Keratinocyte (primary cell): ENCODE measurements around the gene COL6A1. TPM values are rescaled to one million over a fixed set of nuclear protein-coding genes. Genes with fewer than 3 reads are reported as not detected.

ENCODE experiments used
- DNase-seq: peaks from one replicate; pipeline ENCODE4 v3.0.0-alpha.2; 2011; ENCODE audit warnings: low read depth, missing footprints, low spot score
- FAIRE-seq: peaks from 2 replicates; lab custom pipeline; 2011; peaks lifted over from hg19 to GRCh38; lab: Jason Lieb, UNC
- H2AFZ ChIP-seq: 2 replicates; pipeline ENCODE4 v1.6.0; 2012; ENCODE audit warnings: low read length, control low read depth, inconsistent platforms; ENCODE audit not compliant: control insufficient read depth
- H3K27ac ChIP-seq: 2 replicates; pipeline ENCODE4 v1.5.1; 2011; ENCODE audit warnings: low read length; ENCODE audit not compliant: control insufficient read depth, insufficient read depth
- H3K27me3 ChIP-seq: 3 replicates; pipeline ENCODE4 v1.6.0; 2011; ENCODE audit warnings: low read length; ENCODE audit not compliant: control insufficient read depth, insufficient read depth; ENCODE audit errors: extremely low read depth
- H3K36me3 ChIP-seq, 2 experiments: 2 replicates in 1 of 2; 3 replicates in 1 of 2; pipeline ENCODE4 v1.5.1; 2011; ENCODE audit warnings: low read length in 2 of 2, mild to moderate bottlenecking in 1 of 2; ENCODE audit not compliant: control insufficient read depth in 2 of 2, insufficient read depth in 2 of 2; ENCODE audit errors: extremely low read depth in 1 of 2
- H3K4me1 ChIP-seq: 3 replicates; pipeline ENCODE4 v1.5.1; 2011; ENCODE audit warnings: low read length; ENCODE audit not compliant: control insufficient read depth, insufficient read depth; ENCODE audit errors: extremely low read depth
- H3K4me2 ChIP-seq: 3 replicates; pipeline ENCODE4 v1.6.0; 2011; ENCODE audit warnings: low read depth, low read length; ENCODE audit not compliant: control insufficient read depth, insufficient read depth; ENCODE audit errors: extremely low read depth
- H3K4me3 ChIP-seq, 3 experiments: fragments of 200-600 bp in 1 of 3; sonication (generic) in 1 of 3; 2 replicates in 2 of 3; 3 replicates in 1 of 3; pipeline ENCODE4 v1.5.1; 2011 to 2016; ENCODE audit warnings: low read length in 3 of 3, mild to moderate bottlenecking in 3 of 3, control low read depth in 2 of 3, inconsistent platforms in 1 of 3, low read depth in 1 of 3, mixed read lengths in 1 of 3, mixed run types in 1 of 3, moderate library complexity in 1 of 3; ENCODE audit not compliant: control insufficient read depth in 2 of 3, insufficient read depth in 2 of 3; ENCODE audit errors: extremely low read depth in 1 of 3
- H3K79me2 ChIP-seq: 2 replicates; pipeline ENCODE4 v1.6.0; 2012; ENCODE audit warnings: low read length; ENCODE audit not compliant: control insufficient read depth, insufficient read depth
- H3K9ac ChIP-seq: 3 replicates; pipeline ENCODE4 v1.6.0; 2011; ENCODE audit warnings: low read length; ENCODE audit not compliant: control insufficient read depth, insufficient read depth; ENCODE audit errors: extremely low read depth
- H3K9me1 ChIP-seq: 3 replicates; pipeline ENCODE4 v1.6.0; 2011; ENCODE audit warnings: low read length; ENCODE audit not compliant: control insufficient read depth, insufficient read depth; ENCODE audit errors: extremely low read depth
- H3K9me3 ChIP-seq: 2 replicates; pipeline ENCODE4 v1.5.1; 2012; ENCODE audit warnings: low read depth, low read length; ENCODE audit not compliant: control insufficient read depth
- H4K20me1 ChIP-seq: 3 replicates; pipeline ENCODE4 v1.6.0; 2011; ENCODE audit warnings: low read length; ENCODE audit not compliant: control insufficient read depth, insufficient read depth; ENCODE audit errors: extremely low read depth
- EZH2 ChIP-seq: IDR thresholded peaks from one replicate; pipeline ENCODE4 v1.6.1; 2012; ENCODE audit warnings: inconsistent platforms, mild to moderate bottlenecking, low read length, moderate library complexity
- dilution Hi-C: fragments of 300-500 bp; cut with MboI; formaldehyde crosslinking; loops from one replicate; pipeline ENCODE4 v1.7.0; 2020; ENCODE audit warnings: low sequenced_read_pairs; ENCODE audit not compliant: extremely low pct_ligation_motif_present
- polyA plus RNA-seq, 5 experiments: library from polyadenylated mRNA; depleted of rRNA in 3 of 5; stranded (reverse) in 3 of 5; stranded (forward) in 1 of 5; unstranded in 1 of 5; fragments of >200 nt; gene quantifications; 1 replicate in 1 of 5; 2 replicates in 3 of 5; 3 replicates in 1 of 5; pipeline versions ENCODE4 v1.2.1 to v1.2.3, GENCODE V29; 2011 to 2012; ENCODE audit warnings: missing spikeins in 2 of 5, low read depth in 1 of 5, low replicate concordance in 1 of 5
- TF ChIP-seq, protein P1 (sequence below), 3 experiments: IDR thresholded peaks in 1 of 3; conservative IDR thresholded peaks in 1 of 3; optimal IDR thresholded peaks in 1 of 3; 2 replicates in 2 of 3; 3 replicates in 1 of 3; pipeline versions ENCODE3 to v1.5.1; 2011; ENCODE audit warnings: low read length in 3 of 3, mild to moderate bottlenecking in 3 of 3, moderate library complexity in 2 of 3, control low read depth in 1 of 3, inconsistent platforms in 1 of 3; ENCODE audit not compliant: insufficient read depth in 2 of 3; ENCODE audit errors: extremely low read depth in 1 of 3

COL6A1 gene
- polyA plus RNA-seq, 1 donor (not counting 4 experiments of a cell fraction or from before 2014, with no cell fraction given), result 2.5 TPM

DNA sequence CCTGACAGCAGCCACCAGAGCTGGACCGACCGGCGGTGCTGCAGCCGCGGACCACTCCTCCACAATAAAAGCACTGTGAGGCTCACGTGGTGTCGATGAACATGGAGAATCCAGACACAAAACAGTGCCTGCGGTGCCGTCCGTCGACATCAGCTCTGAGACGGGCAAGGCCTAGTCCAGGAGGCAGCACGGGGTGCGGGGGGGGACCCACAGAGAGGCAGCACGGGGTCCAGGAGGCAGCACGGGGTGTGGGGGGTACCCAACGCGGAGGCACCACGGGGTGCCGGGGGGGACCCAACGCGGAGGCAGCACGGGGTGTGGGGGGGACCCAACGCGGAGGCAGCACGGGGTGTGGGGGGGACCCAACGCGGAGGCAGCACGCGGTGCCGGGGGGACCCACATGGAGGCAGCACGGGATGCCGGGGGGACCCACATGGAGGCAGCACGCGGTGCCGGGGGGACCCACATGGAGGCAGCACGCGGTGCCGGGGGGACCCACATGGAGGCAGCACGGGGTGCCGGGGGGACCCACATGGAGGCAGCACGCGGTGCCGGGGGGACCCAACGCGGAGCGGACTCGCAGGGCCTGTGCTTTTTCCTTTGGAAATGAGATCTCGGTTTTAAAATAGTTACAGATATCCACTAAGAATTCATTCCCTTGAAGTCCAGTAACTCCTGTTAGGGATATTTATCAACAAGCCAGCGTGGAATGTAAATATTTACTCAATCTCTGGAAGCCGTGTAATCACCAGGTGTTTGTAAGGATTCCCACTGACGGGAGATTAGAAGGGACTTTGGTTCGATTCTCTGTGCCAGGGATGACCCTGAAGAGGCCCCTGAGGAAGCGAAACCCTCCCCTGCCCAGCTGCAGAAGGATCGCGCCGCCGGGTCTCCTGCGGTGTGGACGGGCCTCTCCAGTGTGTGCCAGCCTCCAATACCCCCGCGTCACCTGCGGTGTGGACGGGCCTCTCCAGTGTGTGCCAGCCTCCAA, 52.1 kb downstream of the COL6A1 start:
- H3K4me2 ChIP-seq, result no peak overlapping the region
- no peaks in the 10 kb centered on the region for H4K20me1 ChIP-seq
- TF ChIP-seq EZH2, result no peak
- TF ChIP-seq, protein P1, sequence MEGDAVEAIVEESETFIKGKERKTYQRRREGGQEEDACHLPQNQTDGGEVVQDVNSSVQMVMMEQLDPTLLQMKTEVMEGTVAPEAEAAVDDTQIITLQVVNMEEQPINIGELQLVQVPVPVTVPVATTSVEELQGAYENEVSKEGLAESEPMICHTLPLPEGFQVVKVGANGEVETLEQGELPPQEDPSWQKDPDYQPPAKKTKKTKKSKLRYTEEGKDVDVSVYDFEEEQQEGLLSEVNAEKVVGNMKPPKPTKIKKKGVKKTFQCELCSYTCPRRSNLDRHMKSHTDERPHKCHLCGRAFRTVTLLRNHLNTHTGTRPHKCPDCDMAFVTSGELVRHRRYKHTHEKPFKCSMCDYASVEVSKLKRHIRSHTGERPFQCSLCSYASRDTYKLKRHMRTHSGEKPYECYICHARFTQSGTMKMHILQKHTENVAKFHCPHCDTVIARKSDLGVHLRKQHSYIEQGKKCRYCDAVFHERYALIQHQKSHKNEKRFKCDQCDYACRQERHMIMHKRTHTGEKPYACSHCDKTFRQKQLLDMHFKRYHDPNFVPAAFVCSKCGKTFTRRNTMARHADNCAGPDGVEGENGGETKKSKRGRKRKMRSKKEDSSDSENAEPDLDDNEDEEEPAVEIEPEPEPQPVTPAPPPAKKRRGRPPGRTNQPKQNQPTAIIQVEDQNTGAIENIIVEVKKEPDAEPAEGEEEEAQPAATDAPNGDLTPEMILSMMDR (optimal IDR thresholded peaks at IDR 0.05 in 1 of 3, IDR thresholded peaks at IDR 0.05 in 1 of 3, conservative IDR thresholded peaks at IDR 0.05 in 1 of 3; ENCODE audit: extremely low read depth in 1 of 3, insufficient read depth in 2 of 3, low read length in 3 of 3), result no peak
- no peak for FAIRE-seq
- no peak for DNase-seq
- no peak overlapping the region for H3K27ac ChIP-seq
- no peaks in the 10 kb centered on the region for H3K36me3 ChIP-seq
- dilution Hi-C loops, result no loop called here
- H3K79me2 ChIP-seq, result no peaks in the 10 kb centered on the region
- no peak overlapping the region for H3K9ac ChIP-seq
- H3K4me1 ChIP-seq, result no peaks in the 10 kb centered on the region
- no peak overlapping the region for H2AFZ ChIP-seq
- no peaks in the 10 kb centered on the region for H3K9me1 ChIP-seq
- H3K9me3 ChIP-seq, result no peaks in the 10 kb centered on the region
- no peak overlapping the region for H3K4me3 ChIP-seq
- no peaks in the 10 kb centered on the region for H3K27me3 ChIP-seq

DNA sequence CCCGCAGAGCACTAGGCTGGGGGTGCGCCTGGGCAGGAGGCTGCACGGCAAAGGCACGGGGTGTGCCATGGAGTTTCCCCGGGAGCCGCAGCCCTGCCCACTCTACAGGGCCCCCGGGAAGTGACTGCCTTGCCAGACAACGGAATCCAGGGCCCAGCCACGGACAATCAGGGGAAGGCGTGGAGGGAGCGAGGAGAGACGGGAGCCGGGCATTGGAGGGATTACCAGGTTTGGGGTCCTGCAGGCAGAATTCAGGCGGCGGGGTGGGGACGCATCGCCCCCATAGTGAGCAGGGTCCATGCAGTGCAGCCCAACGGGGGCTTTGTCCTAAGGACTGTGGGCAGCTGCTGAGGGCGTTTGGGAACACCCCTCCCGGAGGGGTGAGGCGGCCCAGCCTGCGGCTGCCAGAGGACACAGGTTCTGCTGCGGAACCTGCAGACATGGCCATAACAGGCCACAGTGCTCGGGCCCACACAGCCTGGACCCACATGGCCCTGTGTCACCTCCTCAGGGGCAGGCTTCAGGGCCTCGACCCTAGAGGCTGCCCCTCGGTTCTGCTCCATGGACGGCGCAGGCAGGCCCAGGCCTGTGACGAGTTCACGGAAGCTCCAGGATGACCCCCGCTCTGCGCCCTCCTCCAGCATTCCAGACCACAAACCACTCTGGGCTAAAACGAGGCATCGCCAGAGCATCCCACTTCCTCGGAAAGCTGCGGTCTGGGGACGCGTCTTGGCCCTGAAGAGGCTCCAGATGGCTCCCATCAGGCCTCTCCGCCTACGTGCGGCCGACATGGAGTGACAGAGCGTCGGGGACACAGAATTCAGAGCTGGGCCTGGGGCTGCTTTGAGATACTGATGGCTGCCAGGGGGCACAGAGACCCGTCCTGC, 54.5 kb downstream of the COL6A1 start:
- H3K36me3 ChIP-seq, result no peaks in the 10 kb centered on the region
- no peak overlapping the region for H3K27ac ChIP-seq
- dilution Hi-C loops, result no loop called here
- H4K20me1 ChIP-seq, result no peaks in the 10 kb centered on the region
- H3K9me3 ChIP-seq, result no peaks in the 10 kb centered on the region
- no peak overlapping the region for H3K4me2 ChIP-seq
- FAIRE-seq (no peak), DNase-seq (no peak)
- H3K27me3 ChIP-seq, result no peaks in the 10 kb centered on the region
- no peaks in the 10 kb centered on the region for H3K9me1 ChIP-seq
- H3K4me3 ChIP-seq, result no peak overlapping the region
- H3K9ac ChIP-seq, result no peak overlapping the region
- no peaks in the 10 kb centered on the region for H3K79me2 ChIP-seq
- no peak for TF ChIP-seq EZH2
- TF ChIP-seq, protein P1 (optimal IDR thresholded peaks at IDR 0.05 in 1 of 3, IDR thresholded peaks at IDR 0.05 in 1 of 3, conservative IDR thresholded peaks at IDR 0.05 in 1 of 3; ENCODE audit: extremely low read depth in 1 of 3, insufficient read depth in 2 of 3, low read length in 3 of 3), result no peak
- H2AFZ ChIP-seq, result no peak overlapping the region
- H3K4me1 ChIP-seq, result no peaks in the 10 kb centered on the region
